Endodermal cell (in vitro differentiated cells): ENCODE measurements around the gene PRICKLE4. TPM values are rescaled to one million over a fixed set of nuclear protein-coding genes. Genes with fewer than 3 reads are reported as not detected.

ENCODE experiments used
- DNase-seq: peaks from one replicate; pipeline ENCODE4 v3.0.0-alpha.2; 2017
- H3K27ac ChIP-seq: 2 replicates; pipeline ENCODE4 v1.5.1; 2013; ENCODE audit warnings: mild to moderate bottlenecking, low read depth, low read length, moderate library complexity
- H3K27me3 ChIP-seq: 2 replicates; pipeline ENCODE4 v1.6.1; 2013; ENCODE audit warnings: mild to moderate bottlenecking, low read length, moderate library complexity; ENCODE audit not compliant: insufficient read depth, control insufficient read depth, poor library complexity, severe bottlenecking
- H3K36me3 ChIP-seq: 2 replicates; pipeline ENCODE4 v1.7.0; 2013; ENCODE audit warnings: mild to moderate bottlenecking, low read length, moderate library complexity; ENCODE audit not compliant: control insufficient read depth, insufficient read depth
- H3K4me1 ChIP-seq: one replicate; pipeline ENCODE4 v1.7.0; 2013; ENCODE audit warnings: low read length; ENCODE audit not compliant: control insufficient read depth, insufficient read depth
- H3K4me3 ChIP-seq: 2 replicates; pipeline ENCODE4 v1.5.1; 2013; ENCODE audit warnings: mild to moderate bottlenecking, low read length, moderate library complexity
- H3K9ac ChIP-seq: 2 replicates; pipeline ENCODE4 v1.6.1; 2013; ENCODE audit warnings: mild to moderate bottlenecking, low read length, moderate library complexity; ENCODE audit not compliant: poor library complexity, severe bottlenecking; ENCODE audit errors: extremely low read depth
- H3K9me3 ChIP-seq: 2 replicates; pipeline ENCODE4 v1.6.1; 2013; ENCODE audit warnings: mild to moderate bottlenecking, low read length, moderate library complexity; ENCODE audit not compliant: control insufficient read depth
- H3K27ac Mint-ChIP-seq: 2 replicates; pipeline ENCODE4 v1.8.0; 2020; ENCODE audit warnings: mixed read lengths
- H3K27me3 Mint-ChIP-seq: 2 replicates; pipeline ENCODE4 v1.8.0; 2021; ENCODE audit warnings: mild to moderate bottlenecking, mixed read lengths; ENCODE audit not compliant: insufficient read depth
- H3K36me3 Mint-ChIP-seq: 2 replicates; pipeline ENCODE4 v1.8.0; 2020; ENCODE audit warnings: low read depth, mixed read lengths
- H3K4me1 Mint-ChIP-seq: 2 replicates; pipeline ENCODE4 v1.8.0; 2020; ENCODE audit warnings: mixed read lengths
- H3K4me3 Mint-ChIP-seq: 2 replicates; pipeline ENCODE4 v1.8.0; 2020; ENCODE audit warnings: mild to moderate bottlenecking, moderate library complexity, mixed read lengths
- H3K9me3 Mint-ChIP-seq: 2 replicates; pipeline ENCODE4 v1.8.0; 2020; ENCODE audit warnings: mild to moderate bottlenecking, mixed read lengths
- CTCF ChIP-seq: fragments of 200-600 bp; sonication (generic); conservative IDR thresholded peaks from 2 replicates; pipeline ENCODE4 v1.5.0; 2021; ENCODE audit warnings: antibody characterized with exemption, mild to moderate bottlenecking
- WGBS, 2 experiments: methylation state at CpG; one replicate each; pipeline versions ENCODE4 v1.1.5 to v1.1.7; 2013; ENCODE audit warnings: missing lambda C conversion rate in 2 of 2, mixed read lengths in 1 of 2; ENCODE audit not compliant: insufficient coverage in 1 of 2, insufficient read length in 1 of 2; 5-methylcytosine and 5-hydroxymethylcytosine counted together
- total RNA-seq, 2 donors: library from RNA; stranded (reverse); fragmentation: NEBNext Ultra II Directional in 1 of 2; extraction: Animal tissue kit (Norgen Biotek cat#: 25700) in 1 of 2; gene quantifications; 2 replicates in 1 of 2; 3 replicates in 1 of 2; pipeline ENCODE4 v1.2.1, GENCODE V29; 2021

The PRICKLE4 gene
- total RNA-seq, 2 donors from 2014 or later = 2.6 to 3.6 TPM

GRCh38 chr6:41836022-41836659 is 55.6 kb downstream of the PRICKLE4 start:
- Mint-ChIP-seq H3K27ac (no peak overlapping the region), H3K27me3 (no peaks in the 10 kb centered on the region), H3K9me3 (no peaks in the 10 kb centered on the region), H3K4me1 (no peaks in the 10 kb centered on the region), H3K4me3 (no peak overlapping the region), H3K36me3 (peaks cover 5% of the 10 kb centered on the region)
- Histone ChIP-seq H3K4me1 (no peaks in the 10 kb centered on the region), H3K9ac (no peak overlapping the region), H3K4me3 (no peak overlapping the region), H3K27ac (no peak overlapping the region), H3K27me3 (no peaks in the 10 kb centered on the region), H3K9me3 (no peaks in the 10 kb centered on the region), H3K36me3 (no peaks in the 10 kb centered on the region)
- WGBS, 2 experiments = 80 to 93% methylated on average over 1 to 5 of the region's 5 CpGs
- DNase-seq = no peak
- no peak for TF ChIP-seq CTCF

DNA sequence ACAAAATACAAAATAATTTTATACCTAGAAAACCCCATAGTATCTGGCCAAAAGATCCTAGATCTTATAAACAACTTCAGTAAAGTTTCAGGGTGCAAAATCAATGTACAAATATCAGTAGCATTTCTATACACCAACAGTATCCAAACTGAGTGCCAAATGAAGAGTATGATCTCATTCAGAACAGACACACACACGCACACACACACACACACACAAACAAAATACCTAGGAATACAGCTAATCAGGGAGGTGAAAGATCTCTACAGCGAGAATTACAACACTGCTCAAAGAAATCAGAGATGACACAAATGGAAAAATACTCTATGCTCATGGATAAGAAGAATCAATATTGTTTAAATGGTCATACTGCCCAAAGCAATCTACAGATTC is 56.1 kb downstream of the PRICKLE4 start:
- H3K36me3 ChIP-seq = no peaks in the 10 kb centered on the region
- no peaks in the 10 kb centered on the region for H3K9me3 ChIP-seq
- Mint-ChIP-seq H3K27ac (no peak overlapping the region), H3K36me3 (peaks cover 7% of the 10 kb centered on the region), H3K27me3 (no peaks in the 10 kb centered on the region), H3K4me3 (no peak overlapping the region), H3K4me1 (no peaks in the 10 kb centered on the region), H3K9me3 (no peaks in the 10 kb centered on the region)
- no peak overlapping the region for H3K4me3 ChIP-seq
- TF ChIP-seq CTCF = no peak
- H3K27ac ChIP-seq = no peak overlapping the region
- no peak for DNase-seq
- H3K27me3 ChIP-seq = no peaks in the 10 kb centered on the region
- H3K4me1 ChIP-seq = no peaks in the 10 kb centered on the region
- 83 to 94% methylated on average over 1 to 2 of the region's 2 CpGs for WGBS, 2 experiments
- H3K9ac ChIP-seq = no peak overlapping the region

Other genes with a start within 250 kb of the PRICKLE4 start
- 10 to 100 TPM; 44.4 to 47.7 TPM for gene FOXP4, start 234.4 kb upstream of the PRICKLE4 start, total RNA-seq
- 10 to 100 TPM; 52.7 to 80.0 TPM for gene MDFI, start 142.3 kb upstream of the PRICKLE4 start, total RNA-seq
- under 1 TPM in 1 of 2 donors, not detected in 1; 0.24 TPM for gene TFEB, start 45.2 kb upstream of the PRICKLE4 start, total RNA-seq
- not detected for gene PGC, start 33.4 kb upstream of the PRICKLE4 start, total RNA-seq
- 10 to 100 TPM in 1 of 2 donors, 1 to 10 TPM in 1; 7.5 to 12.0 TPM for gene FRS3, start 882 bp upstream of the PRICKLE4 start, total RNA-seq
- 100 to 1,000 TPM; 207 to 212 TPM for gene TOMM6, start 6.9 kb downstream of the PRICKLE4 start, total RNA-seq
- 10 to 100 TPM; 14.0 to 18.9 TPM for gene USP49, start 114.6 kb downstream of the PRICKLE4 start, total RNA-seq
- gene MED20, start 140.4 kb downstream of the PRICKLE4 start, total RNA-seq = 10 to 100 TPM; 27.4 to 38.4 TPM
- 10 to 100 TPM; 29.4 to 36.3 TPM for gene BYSL, start 140.7 kb downstream of the PRICKLE4 start, total RNA-seq
- 10 to 100 TPM in 1 of 2 donors, 1 to 10 TPM in 1; 8.5 to 11.7 TPM for gene CCND3, start 161.0 kb downstream of the PRICKLE4 start, total RNA-seq